OCI-LY7 (cell line): Measurements from ENCODE around the gene ELOVL7. TPM values are rescaled to one million over a fixed set of nuclear protein-coding genes. Genes with fewer than 3 reads are reported as not detected.

ENCODE experiments used
- BruUV-seq: library from RNA; stranded (reverse); fragments of 400-500 nt; replicated peaks from 2 replicates; lab custom pipeline; 2021; lab: Mats Ljungman, UMichigan
- CTCF ChIA-PET: fragments of 300-600 bp; sonication (Branson Sonifier 250); formaldehyde crosslinking; loops from one replicate; lab custom pipeline; 2022; ENCODE audit warnings: antibody characterized with exemption; ENCODE audit not compliant: unreplicated experiment; lab: Charles Lee
- POLR2A ChIA-PET: fragments of 300-600 bp; sonication (Branson Sonifier 250); formaldehyde crosslinking; loops from one replicate; lab custom pipeline; 2022; ENCODE audit warnings: antibody characterized with exemption; lab: Charles Lee
- DNase-seq: peaks from one replicate; pipeline ENCODE4 v3.0.0-alpha.2; 2015; ENCODE audit warnings: low spot score
- H2AFZ ChIP-seq: fragments of 200-600 bp; sonication (generic), shearing (Covaris generic); 2 replicates; pipeline ENCODE4 v1.6.1; 2014; ENCODE audit warnings: mild to moderate bottlenecking, antibody characterized with exemption, low read length, moderate library complexity
- H3K27ac ChIP-seq: fragments of 200-600 bp; sonication (generic); 2 replicates; pipeline ENCODE4 v1.5.1; 2014; ENCODE audit warnings: mixed run types, low read depth, mild to moderate bottlenecking, moderate library complexity, low read length, inconsistent platforms; ENCODE audit not compliant: poor library complexity, severe bottlenecking
- H3K36me3 ChIP-seq: fragments of 200-600 bp; sonication (generic); 2 replicates; pipeline ENCODE4 v1.6.1; 2014; ENCODE audit warnings: mild to moderate bottlenecking, antibody characterized with exemption, low read length, moderate library complexity, mixed read lengths; ENCODE audit not compliant: insufficient read depth
- H3K4me1 ChIP-seq: fragments of 200-600 bp; sonication (generic); 2 replicates; pipeline ENCODE4 v1.5.1; 2014; ENCODE audit warnings: mild to moderate bottlenecking, low read length; ENCODE audit not compliant: insufficient read depth, poor library complexity, severe bottlenecking
- H3K4me2 ChIP-seq: fragments of 200-600 bp; sonication (generic); 2 replicates; pipeline ENCODE4 v1.6.1; 2014; ENCODE audit warnings: mild to moderate bottlenecking, low read length
- H3K4me3 ChIP-seq: fragments of 200-600 bp; sonication (generic); 2 replicates; pipeline ENCODE4 v1.5.1; 2014; ENCODE audit warnings: mild to moderate bottlenecking, low read depth, low read length; ENCODE audit not compliant: poor library complexity, severe bottlenecking
- H3K79me2 ChIP-seq: fragments of 200-600 bp; sonication (generic); 2 replicates; pipeline ENCODE4 v1.6.1; 2016; ENCODE audit warnings: low read depth, mild to moderate bottlenecking, low read length, moderate library complexity, mixed read lengths; ENCODE audit not compliant: insufficient read depth
- H3K9me2 ChIP-seq: fragments of 200-600 bp; sonication (generic); 2 replicates; pipeline ENCODE4 v1.6.1; 2016; ENCODE audit warnings: mild to moderate bottlenecking, low read length, mixed read lengths; ENCODE audit not compliant: insufficient read depth
- H3K9me3 ChIP-seq: fragments of 200-600 bp; sonication (generic); 2 replicates; pipeline ENCODE4 v1.6.1; 2014; ENCODE audit warnings: mild to moderate bottlenecking, mixed run types, low read length, mixed read lengths
- H4K20me1 ChIP-seq: fragments of 200-600 bp; sonication (generic); 2 replicates; pipeline ENCODE4 v1.6.1; 2014; ENCODE audit warnings: mild to moderate bottlenecking, antibody characterized with exemption, low read length, moderate library complexity, mixed read lengths; ENCODE audit not compliant: insufficient read depth
- CTCF ChIP-seq: fragments of 200-600 bp; sonication (generic); conservative IDR thresholded peaks from 2 replicates; pipeline ENCODE4 v1.5.1; 2014; ENCODE audit warnings: mild to moderate bottlenecking, antibody characterized with exemption, low read length, moderate library complexity, mixed read lengths
- EZH2phosphoT487 ChIP-seq: fragments of 200-600 bp; sonication (generic); IDR thresholded peaks from 2 replicates; pipeline ENCODE4 v1.6.1; 2018; ENCODE audit warnings: low read depth, borderline replicate concordance, mild to moderate bottlenecking, mixed run types, antibody characterized with exemption, low read length, moderate library complexity, mixed read lengths
- intact Hi-C: fragments of 100-400 bp; cut with micrococcal nuclease; formaldehyde crosslinking; loops from one replicate; pipeline ENCODE4 v1.10.0; 2022; ENCODE audit not compliant: unreplicated experiment
- total RNA-seq, 2 experiments: library from RNA; depleted of rRNA in 1 of 2; stranded (reverse); fragments of >200 nt in 1 of 2; shearing (Covaris generic) in 1 of 2; gene quantifications; 2 replicates each; pipeline ENCODE4 v1.2.3, GENCODE V29; 2014 to 2022

ELOVL7 gene
- total RNA-seq, 2 experiments from 2014 or later: 0.03 TPM; not detected in 1

DNA sequence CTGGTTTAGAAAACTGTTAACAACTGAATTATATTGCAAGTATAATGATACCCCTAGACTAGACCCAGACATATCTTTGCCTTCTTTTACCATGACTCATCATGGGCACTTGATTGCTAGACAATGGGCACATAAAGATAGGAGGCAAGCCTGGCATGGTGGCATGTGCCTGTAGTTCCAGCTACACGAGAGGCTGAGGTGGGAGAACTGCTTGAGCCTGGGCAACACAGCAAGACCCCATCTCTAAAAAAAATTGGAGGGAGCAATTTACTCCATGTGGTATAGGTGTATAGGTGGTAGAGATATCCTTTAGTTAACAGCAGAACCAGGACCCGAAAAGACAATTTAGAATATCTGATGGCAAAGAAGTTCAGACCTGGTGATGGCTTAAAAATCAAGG is 51.6 kb downstream of the ELOVL7 start:
- no peak overlapping the region for H2AFZ ChIP-seq
- no peak overlapping the region for H3K4me3 ChIP-seq
- no peaks in the 10 kb centered on the region for H4K20me1 ChIP-seq
- H3K36me3 ChIP-seq: no peaks in the 10 kb centered on the region
- no peak for TF ChIP-seq EZH2phosphoT487
- no peak for TF ChIP-seq CTCF
- ChIA-PET CTCF (no interaction called here), POLR2A (no interaction called here)
- no peaks in the 10 kb centered on the region for H3K9me2 ChIP-seq
- no peak overlapping the region for H3K4me2 ChIP-seq
- DNase-seq: no peak
- intact Hi-C loops: no loop called here
- H3K27ac ChIP-seq: no peak overlapping the region
- no peaks in the 10 kb centered on the region for H3K4me1 ChIP-seq
- H3K79me2 ChIP-seq: no peaks in the 10 kb centered on the region
- no TSS peak for BruUV-seq
- H3K9me3 ChIP-seq: no peaks in the 10 kb centered on the region

- DNase-seq: no peak
- no peaks in the 10 kb centered on the region for H4K20me1 ChIP-seq
- H3K79me2 ChIP-seq: no peaks in the 10 kb centered on the region
- H3K9me2 ChIP-seq: no peaks in the 10 kb centered on the region
- H3K27ac ChIP-seq: no peak overlapping the region
- no peaks in the 10 kb centered on the region for H3K4me1 ChIP-seq
- ChIA-PET POLR2A (no interaction called here), CTCF (no interaction called here)
- no TSS peak for BruUV-seq
- no peak overlapping the region for H3K4me3 ChIP-seq
- no peaks in the 10 kb centered on the region for H3K9me3 ChIP-seq
- intact Hi-C loops: no loop called here
- no peaks in the 10 kb centered on the region for H3K36me3 ChIP-seq
- no peak for TF ChIP-seq CTCF
- no peak for TF ChIP-seq EZH2phosphoT487
- no peak overlapping the region for H3K4me2 ChIP-seq
- no peak overlapping the region for H2AFZ ChIP-seq
Measured at GRCh38 chr5:60789551-60789950, 54.5 kb downstream of the ELOVL7 start.

DNA sequence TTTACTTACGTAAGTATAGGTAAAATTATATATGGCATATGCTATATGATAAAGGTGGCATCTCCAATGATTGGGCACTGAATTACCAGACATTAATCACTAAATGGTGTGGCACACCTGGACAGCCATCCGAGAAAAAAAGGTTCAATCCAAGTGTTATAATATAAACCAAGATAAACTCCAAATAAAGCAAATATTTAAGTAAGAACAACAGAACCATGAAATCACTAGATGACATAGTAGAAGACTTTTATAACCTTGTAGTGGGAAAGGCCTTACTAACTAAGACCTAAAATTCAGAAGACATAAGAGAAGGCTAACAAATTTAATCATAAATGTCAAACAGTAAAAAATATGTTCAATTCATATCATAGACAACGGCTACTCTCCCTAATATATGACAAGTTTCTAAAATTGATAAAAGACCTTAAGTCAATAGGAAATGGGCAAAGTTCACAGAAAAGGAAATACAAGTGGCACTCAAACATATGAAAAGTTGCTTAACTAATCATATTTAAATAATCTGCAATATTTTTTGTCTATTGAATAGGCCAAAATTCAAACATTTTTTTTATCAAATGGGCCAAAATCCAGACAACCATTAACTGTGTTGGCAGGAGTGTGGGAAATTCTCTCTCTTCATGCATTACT is 55.1 kb downstream of the ELOVL7 start:
- Histone ChIP-seq H3K4me2 (no peak overlapping the region), H2AFZ (no peak overlapping the region), H4K20me1 (no peaks in the 10 kb centered on the region), H3K79me2 (no peaks in the 10 kb centered on the region), H3K27ac (no peak overlapping the region), H3K36me3 (no peaks in the 10 kb centered on the region), H3K4me1 (no peaks in the 10 kb centered on the region), H3K4me3 (no peak overlapping the region), H3K9me2 (no peaks in the 10 kb centered on the region), H3K9me3 (no peaks in the 10 kb centered on the region)
- BruUV-seq: no TSS peak
- intact Hi-C loops: no loop called here
- no peak for DNase-seq
- CTCF ChIA-PET: no interaction called here
- POLR2A ChIA-PET: no interaction called here
- TF ChIP-seq EZH2phosphoT487: no peak
- no peak for TF ChIP-seq CTCF
